Measurements from ENCODE around the gene TBC1D10B.

- TF ChIP-seq CTCF (IDR thresholded peaks at IDR 0.05; ENCODE audit: low read length) (no peak), EZH2 (IDR thresholded peaks at IDR 0.05; ENCODE audit: borderline replicate concordance, low read length) (no peak)
Observed at GRCh38 chr16:30342751-30343490, 27.4 kb downstream of the TBC1D10B start.

Measured in OCI-LY1 (cell line).